GM23338 (cell line): Measurements from ENCODE around the gene COL6A3. TPM values are rescaled to one million over a fixed set of nuclear protein-coding genes. Genes with fewer than 3 reads are reported as not detected.

ENCODE experiments used
- ATAC-seq: fragments of 200-7000 bp; cut with Tn5 transposase; 3 replicates; pipeline ENCODE4 v1.9.1; 2020
- DNase-seq: peaks from one replicate; pipeline ENCODE4 v3.0.0-alpha.2; 2015; ENCODE audit warnings: low spot score
- H2AFZ ChIP-seq: fragments of 200-600 bp; sonication (generic); 2 replicates; pipeline ENCODE4 v1.8.0; 2016; ENCODE audit warnings: antibody characterized with exemption, mild to moderate bottlenecking, moderate library complexity
- H3F3A ChIP-seq: fragments of 200-600 bp; sonication (generic); replicated peaks from 2 replicates; pipeline ENCODE4 v1.8.0; 2017; ENCODE audit warnings: antibody characterized with exemption, mixed run types, low read depth
- H3K27ac ChIP-seq: fragments of 200-600 bp; sonication (generic); 2 replicates; pipeline ENCODE4 v1.6.1; 2016; ENCODE audit warnings: low read depth
- H3K27me3 ChIP-seq: fragments of 200-600 bp; sonication (generic); 2 replicates; pipeline ENCODE4 v1.8.0; 2016; ENCODE audit warnings: mild to moderate bottlenecking, mixed run types, moderate library complexity; ENCODE audit not compliant: insufficient read depth
- H3K36me3 ChIP-seq: fragments of 200-600 bp; sonication (generic); 2 replicates; pipeline ENCODE4 v1.8.0; 2016; ENCODE audit warnings: mild to moderate bottlenecking; ENCODE audit not compliant: insufficient read depth
- H3K4me1 ChIP-seq: fragments of 200-600 bp; sonication (generic); 2 replicates; pipeline ENCODE4 v1.8.0; 2016; ENCODE audit warnings: mild to moderate bottlenecking, moderate library complexity; ENCODE audit not compliant: insufficient read depth
- H3K4me2 ChIP-seq: fragments of 200-600 bp; sonication (generic); 2 replicates; pipeline ENCODE4 v1.7.1; 2017; ENCODE audit warnings: mixed run types
- H3K4me3 ChIP-seq: fragments of 200-600 bp; sonication (generic); 2 replicates; pipeline ENCODE4 v1.6.1; 2016; ENCODE audit warnings: mixed run types
- H3K79me2 ChIP-seq: fragments of 200-600 bp; sonication (generic); replicated peaks from 2 replicates; pipeline ENCODE4 v1.8.0; 2017; ENCODE audit warnings: mild to moderate bottlenecking; ENCODE audit not compliant: insufficient read depth
- H3K9me2 ChIP-seq: fragments of 200-600 bp; sonication (generic); 2 replicates; pipeline ENCODE4 v1.8.0; 2017; ENCODE audit not compliant: insufficient read depth
- H4K20me1 ChIP-seq: fragments of 200-600 bp; sonication (generic); replicated peaks from 2 replicates; pipeline ENCODE4 v1.8.0; 2017; ENCODE audit warnings: mild to moderate bottlenecking; ENCODE audit not compliant: insufficient read depth
- H3K27ac Mint-ChIP-seq: 2 replicates; pipeline ENCODE4 v1.8.0; 2020; ENCODE audit warnings: inconsistent platforms, mild to moderate bottlenecking, moderate library complexity, mixed read lengths
- H3K27me3 Mint-ChIP-seq: 3 replicates; pipeline ENCODE4 v1.8.0; 2022; ENCODE audit warnings: low read depth, mild to moderate bottlenecking, moderate library complexity, mixed read lengths, inconsistent platforms; ENCODE audit not compliant: insufficient read depth, poor library complexity
- H3K36me3 Mint-ChIP-seq: 3 replicates; pipeline ENCODE4 v1.8.0; 2021; ENCODE audit warnings: low read depth, mild to moderate bottlenecking, inconsistent platforms, moderate library complexity, mixed read lengths
- H3K4me1 Mint-ChIP-seq: 3 replicates; pipeline ENCODE4 v1.8.0; 2020; ENCODE audit warnings: mild to moderate bottlenecking, inconsistent platforms, mixed read lengths
- H3K4me3 Mint-ChIP-seq: 3 replicates; pipeline ENCODE4 v1.8.0; 2021; ENCODE audit warnings: moderate library complexity, mild to moderate bottlenecking, inconsistent platforms, mixed read lengths
- H3K9me3 Mint-ChIP-seq: 3 replicates; pipeline ENCODE4 v1.8.0; 2020; ENCODE audit warnings: moderate library complexity, mild to moderate bottlenecking, inconsistent platforms, mixed read lengths
- CREB1 ChIP-seq: fragments of 250-450 bp; sonication (Bioruptor Pico); IDR thresholded peaks from 2 replicates; pipeline ENCODE4 v1.5.0; 2020; ENCODE audit warnings: low read depth, mild to moderate bottlenecking, moderate library complexity
- ETS1 ChIP-seq: IDR thresholded peaks from 2 replicates; pipeline ENCODE4 v1.6.1; 2016; ENCODE audit warnings: antibody characterized with exemption
- EZH2 ChIP-seq: fragments of 200-600 bp; sonication (generic); IDR thresholded peaks from one replicate; pipeline ENCODE4 v1.8.0; 2017; ENCODE audit warnings: antibody characterized with exemption, mild to moderate bottlenecking, low read depth; ENCODE audit not compliant: unreplicated experiment
- EZH2phosphoT487 ChIP-seq: fragments of 200-600 bp; sonication (generic); IDR thresholded peaks from one replicate; pipeline ENCODE4 v1.8.1; 2018; ENCODE audit warnings: antibody characterized with exemption; ENCODE audit not compliant: unreplicated experiment
- JUNB ChIP-seq: IDR thresholded peaks from one replicate; pipeline ENCODE4 v1.6.1; 2016; ENCODE audit warnings: antibody characterized with exemption; ENCODE audit not compliant: unreplicated experiment
- NANOG ChIP-seq: IDR thresholded peaks from 2 replicates; pipeline ENCODE4 v1.6.1; 2016; ENCODE audit warnings: antibody characterized with exemption, borderline replicate concordance
- POLR2AphosphoS5 ChIP-seq: IDR thresholded peaks from 2 replicates; pipeline ENCODE4 v1.6.1; 2016; ENCODE audit warnings: antibody characterized with exemption, low read depth
- REST ChIP-seq: IDR thresholded peaks from one replicate; pipeline ENCODE4 v1.6.1; 2018; ENCODE audit warnings: antibody characterized with exemption; ENCODE audit not compliant: unreplicated experiment
- STAT1 ChIP-seq: IDR thresholded peaks from one replicate; pipeline ENCODE4 v1.6.1; 2016; ENCODE audit warnings: antibody characterized with exemption; ENCODE audit not compliant: unreplicated experiment
- ZNF114 ChIP-seq: fragments of 250-450 bp; sonication (Bioruptor Pico); IDR thresholded peaks from 2 replicates; pipeline ENCODE4 v1.5.0; 2020; ENCODE audit warnings: mild to moderate bottlenecking, moderate library complexity
- ZNF331 ChIP-seq: fragments of 250-450 bp; sonication (Bioruptor Pico); IDR thresholded peaks from 2 replicates; pipeline ENCODE4 v1.5.0; 2020; ENCODE audit warnings: low read depth, mild to moderate bottlenecking, moderate library complexity
- polyA plus RNA-seq: library from polyadenylated mRNA; unstranded; fragments of >200 nt; fragmentation: Nextera tagmentation; extraction: Ambion mirVana; gene quantifications from 2 replicates; pipeline ENCODE4 v1.2.1, GENCODE V29; 2016
- total RNA-seq: library from RNA; depleted of rRNA; stranded (reverse); fragments of >200 nt; shearing (Covaris generic); gene quantifications from 2 replicates; pipeline ENCODE4 v1.2.3, GENCODE V29; 2014

The COL6A3 gene
- total and polyA plus RNA-seq, 2 experiments from 2014 or later, result 1.2 to 7.3 TPM

GRCh38 chr2:237361194-237362004, 52.6 kb downstream of the COL6A3 start:
- H3K27me3 ChIP-seq, result no peaks in the 10 kb centered on the region
- H3K4me2 ChIP-seq, result no peak overlapping the region
- H3K27me3 Mint-ChIP-seq, result peaks cover 9% of the 10 kb centered on the region
- H3K27ac Mint-ChIP-seq, result no peak overlapping the region
- ATAC-seq, result no peak
- no peaks in the 10 kb centered on the region for H3K79me2 ChIP-seq
- no peaks in the 10 kb centered on the region for H4K20me1 ChIP-seq
- 0 out of 2 replicates have a peak, but pooled peaks cover 3% of the 10 kb centered on the region for H3K9me2 ChIP-seq
- 0 out of 2 replicates have a peak, but pooled peaks cover 4% of the 10 kb centered on the region for H3F3A ChIP-seq
- H3K36me3 ChIP-seq, result no peaks in the 10 kb centered on the region
- DNase-seq, result no peak
- H3K4me3 Mint-ChIP-seq, result no peak overlapping the region
- H3K4me1 ChIP-seq, result peaks cover 24% of the 10 kb centered on the region; the same call in 1 of the 2 replicates
- TF ChIP-seq CREB1 (CRISPR knock-in tag) (no peak), JUNB (no peak), STAT1 (no peak), POLR2AphosphoS5 (no peak), NANOG (no peak), EZH2phosphoT487 (no peak), ETS1 (no peak), ZNF114 (no peak), REST (no peak), EZH2 (no peak), ZNF331 (no peak)
- H3K9me3 Mint-ChIP-seq, result no peaks in the 10 kb centered on the region; the same call in 2 of the 3 replicates
- H3K36me3 Mint-ChIP-seq, result no peaks in the 10 kb centered on the region
- no peak overlapping the region for H2AFZ ChIP-seq
- H3K4me3 ChIP-seq, result no peak overlapping the region
- H3K27ac ChIP-seq, result no peak overlapping the region
- peaks cover 33% of the 10 kb centered on the region for H3K4me1 Mint-ChIP-seq
